ENCODE data around the gene FTCDNL1. TPM values are rescaled to one million over a fixed set of nuclear protein-coding genes. Genes with fewer than 3 reads are reported as not detected.

Gene FTCDNL1
- total RNA-seq, 2 donors from 2014 or later, result 1.3 to 2.4 TPM

GRCh38 chr2:199751492-199752120 lies 99.4 kb downstream of the FTCDNL1 start:
- H3K4me3 Mint-ChIP-seq, result no peak overlapping the region
- no peak overlapping the region for H3K27ac Mint-ChIP-seq
- no peaks in the 10 kb centered on the region for H3K36me3 Mint-ChIP-seq (ENCODE audit: low read depth)
- no peak for ATAC-seq (replicated peaks)
- peaks cover 6% of the 10 kb centered on the region for H3K27me3 Mint-ChIP-seq
- peaks cover 5% of the 10 kb centered on the region for H3K9me3 Mint-ChIP-seq
- no peaks in the 10 kb centered on the region for H3K4me1 Mint-ChIP-seq

DNA sequence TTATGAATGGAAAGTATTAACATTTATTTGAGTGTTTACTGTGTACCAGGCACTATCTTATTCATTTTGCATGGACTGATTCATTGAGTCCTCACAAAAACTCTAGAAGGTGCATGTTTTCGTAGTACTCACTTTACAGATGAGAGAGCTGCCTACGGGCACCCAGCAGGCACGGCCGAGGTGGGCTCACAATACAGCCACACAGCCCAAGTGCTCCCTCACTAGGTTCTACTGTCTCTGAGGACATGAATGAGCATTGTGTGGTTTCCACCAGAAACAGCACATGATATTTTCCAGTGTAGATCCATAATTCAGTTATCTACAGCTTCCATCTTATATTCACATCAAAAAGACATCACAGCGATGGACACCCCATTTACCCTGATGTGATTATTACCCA lies 101.4 kb downstream of the FTCDNL1 start:
- no peak overlapping the region for H3K27ac Mint-ChIP-seq
- no peak overlapping the region for H3K4me3 Mint-ChIP-seq
- H3K9me3 Mint-ChIP-seq, result peaks cover 5% of the 10 kb centered on the region
- H3K4me1 Mint-ChIP-seq, result no peaks in the 10 kb centered on the region
- H3K36me3 Mint-ChIP-seq (ENCODE audit: low read depth), result no peaks in the 10 kb centered on the region
- H3K27me3 Mint-ChIP-seq, result peaks cover 4% of the 10 kb centered on the region
- ATAC-seq (replicated peaks), result no peak

DNA sequence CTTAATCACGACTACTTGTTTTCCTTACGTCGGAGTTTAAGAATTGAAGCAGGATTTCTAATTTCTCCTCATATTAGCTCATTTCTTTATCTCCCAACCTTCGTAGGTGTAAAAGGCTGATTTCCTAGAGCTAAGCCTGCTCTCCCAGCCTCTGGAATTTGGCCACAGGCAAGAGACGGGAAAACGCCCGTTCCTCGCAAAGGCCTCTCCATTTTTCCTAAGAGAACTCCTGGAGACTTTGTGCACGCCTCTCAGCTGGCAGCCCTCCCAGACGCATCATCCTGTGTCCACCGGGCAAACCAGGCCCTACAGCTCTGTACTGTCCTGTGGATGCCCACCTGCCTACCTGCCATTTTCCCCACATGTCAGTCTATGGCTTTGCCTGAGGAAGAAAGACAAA lies 106.3 kb downstream of the FTCDNL1 start:
- H3K4me1 Mint-ChIP-seq, result no peaks in the 10 kb centered on the region
- H3K4me3 Mint-ChIP-seq, result no peak overlapping the region

GRCh38 chr2:199744260-199744659 lies 106.7 kb downstream of the FTCDNL1 start:
- H3K27me3 Mint-ChIP-seq, result peaks cover 10% of the 10 kb centered on the region
- H3K9me3 Mint-ChIP-seq, result no peaks in the 10 kb centered on the region
- H3K4me3 Mint-ChIP-seq, result no peak overlapping the region
- no peaks in the 10 kb centered on the region for H3K4me1 Mint-ChIP-seq
- no peak overlapping the region for H3K27ac Mint-ChIP-seq
- no peak for ATAC-seq (replicated peaks)
- H3K36me3 Mint-ChIP-seq (ENCODE audit: low read depth), result no peaks in the 10 kb centered on the region

More for the DNA sequence above, 106.3 kb downstream of the FTCDNL1 start:
- Mint-ChIP-seq H3K27me3 (peaks cover 9% of the 10 kb centered on the region), H3K9me3 (no peaks in the 10 kb centered on the region), H3K27ac (no peak overlapping the region), H3K36me3 (ENCODE audit: low read depth) (no peaks in the 10 kb centered on the region)
- no peak for ATAC-seq (replicated peaks)

GRCh38 chr2:199743415-199744120 lies 107.4 kb downstream of the FTCDNL1 start:
- Mint-ChIP-seq H3K27ac (no peak overlapping the region), H3K4me3 (no peak overlapping the region), H3K9me3 (no peaks in the 10 kb centered on the region), H3K36me3 (ENCODE audit: low read depth) (no peaks in the 10 kb centered on the region), H3K4me1 (no peaks in the 10 kb centered on the region), H3K27me3 (peaks cover 13% of the 10 kb centered on the region)
- ATAC-seq (replicated peaks), result no peak

GRCh38 chr2:199742884-199743283 lies 108.1 kb downstream of the FTCDNL1 start:
- no peaks in the 10 kb centered on the region for H3K4me1 Mint-ChIP-seq
- no peak for ATAC-seq (replicated peaks)
- H3K27me3 Mint-ChIP-seq, result peaks cover 17% of the 10 kb centered on the region
- H3K4me3 Mint-ChIP-seq, result no peak overlapping the region
- no peaks in the 10 kb centered on the region for H3K36me3 Mint-ChIP-seq (ENCODE audit: low read depth)
- no peaks in the 10 kb centered on the region for H3K9me3 Mint-ChIP-seq
- H3K27ac Mint-ChIP-seq, result no peak overlapping the region

- no peaks in the 10 kb centered on the region for H3K36me3 Mint-ChIP-seq (ENCODE audit: low read depth)
- no peaks in the 10 kb centered on the region for H3K9me3 Mint-ChIP-seq
- H3K4me3 Mint-ChIP-seq, result no peak overlapping the region
- no peak for ATAC-seq (replicated peaks)
- no peak overlapping the region for H3K27ac Mint-ChIP-seq
- H3K4me1 Mint-ChIP-seq, result no peaks in the 10 kb centered on the region
- H3K27me3 Mint-ChIP-seq, result peaks cover 17% of the 10 kb centered on the region
These were observed 110.9 kb downstream of the FTCDNL1 start for GRCh38 chr2:199740111-199740428.

- Mint-ChIP-seq H3K9me3 (no peaks in the 10 kb centered on the region), H3K4me3 (no peak overlapping the region), H3K27me3 (peaks cover 17% of the 10 kb centered on the region), H3K36me3 (ENCODE audit: low read depth) (no peaks in the 10 kb centered on the region), H3K4me1 (no peaks in the 10 kb centered on the region), H3K27ac (no peak overlapping the region)
- ATAC-seq (replicated peaks), result no peak
These were observed 111.4 kb downstream of the FTCDNL1 start for GRCh38 chr2:199739413-199740110.

- Mint-ChIP-seq H3K9me3 (no peaks in the 10 kb centered on the region), H3K27ac (no peak overlapping the region), H3K36me3 (ENCODE audit: low read depth) (no peaks in the 10 kb centered on the region), H3K4me3 (no peak overlapping the region), H3K4me1 (no peaks in the 10 kb centered on the region), H3K27me3 (peaks cover 17% of the 10 kb centered on the region)
- no peak for ATAC-seq (replicated peaks)
These were observed 112.1 kb downstream of the FTCDNL1 start for GRCh38 chr2:199738727-199739412.

DNA sequence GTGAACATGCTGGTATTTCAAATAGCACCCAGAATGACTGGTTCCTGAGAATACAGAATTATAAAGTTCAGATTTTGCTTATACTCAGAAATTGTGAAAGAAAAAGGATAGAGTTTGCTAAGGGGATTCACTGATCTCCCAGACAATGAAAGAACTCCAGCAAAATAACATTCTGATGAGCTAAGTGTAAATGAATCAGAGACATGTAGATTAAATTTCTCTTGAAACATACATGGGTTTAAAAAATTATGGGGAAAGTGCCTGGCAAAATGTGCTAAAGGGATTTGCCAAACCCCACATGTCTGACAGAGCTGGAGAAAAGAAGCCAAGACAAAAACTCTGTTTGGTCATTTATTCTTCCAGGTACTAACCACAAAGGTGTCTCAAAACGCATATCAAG lies 116.3 kb downstream of the FTCDNL1 start:
- Mint-ChIP-seq H3K4me1 (no peaks in the 10 kb centered on the region), H3K27ac (no peak overlapping the region), H3K9me3 (no peaks in the 10 kb centered on the region), H3K27me3 (peaks cover 17% of the 10 kb centered on the region), H3K36me3 (ENCODE audit: low read depth) (no peaks in the 10 kb centered on the region), H3K4me3 (no peak overlapping the region)
- ATAC-seq (replicated peaks), result no peak

DNA sequence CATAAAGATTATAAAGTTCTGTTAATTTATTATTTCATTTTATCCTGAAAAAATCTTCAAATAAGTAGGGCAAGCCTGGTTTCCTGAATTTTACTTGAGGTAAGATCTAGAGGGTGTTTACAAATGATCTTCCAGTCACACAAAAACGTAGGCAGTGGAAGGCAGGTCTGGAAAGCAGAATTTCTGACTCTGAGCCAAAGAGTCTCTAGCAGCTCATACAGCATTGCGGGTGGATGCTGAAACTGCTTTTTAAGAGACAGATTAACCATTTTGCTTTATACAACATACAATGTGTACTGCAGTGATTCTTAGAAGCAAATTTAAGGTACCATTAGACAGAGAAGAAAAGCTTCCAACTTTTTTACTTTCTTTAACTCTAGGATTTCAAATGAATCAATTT lies 117.0 kb downstream of the FTCDNL1 start:
- Mint-ChIP-seq H3K27me3 (peaks cover 22% of the 10 kb centered on the region), H3K9me3 (no peaks in the 10 kb centered on the region), H3K36me3 (ENCODE audit: low read depth) (no peaks in the 10 kb centered on the region), H3K27ac (no peak overlapping the region), H3K4me3 (no peak overlapping the region), H3K4me1 (no peaks in the 10 kb centered on the region)
- ATAC-seq (replicated peaks), result no peak

DNA sequence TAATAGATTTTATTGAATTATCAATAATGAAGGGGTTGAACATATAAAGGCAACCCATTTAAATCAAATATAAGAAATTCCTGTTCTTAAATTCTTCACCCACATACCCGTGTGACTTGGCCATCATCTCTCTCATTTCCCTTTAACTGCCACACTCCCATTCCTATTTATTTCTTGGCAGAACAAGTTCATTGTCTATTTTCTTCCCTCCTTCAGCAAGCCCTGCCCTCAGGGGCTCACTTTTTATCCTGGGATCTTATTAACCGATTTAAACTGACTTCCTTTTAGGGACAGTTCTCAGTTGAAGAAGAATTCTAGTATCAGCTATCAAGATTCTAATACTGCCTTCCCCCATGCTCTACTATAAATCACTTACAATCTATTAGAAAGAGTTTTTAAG lies 123.2 kb downstream of the FTCDNL1 start:
- Mint-ChIP-seq H3K4me3 (no peak overlapping the region), H3K4me1 (no peaks in the 10 kb centered on the region), H3K27ac (no peak overlapping the region), H3K9me3 (no peaks in the 10 kb centered on the region), H3K36me3 (ENCODE audit: low read depth) (no peaks in the 10 kb centered on the region), H3K27me3 (peaks cover 25% of the 10 kb centered on the region)
- no peak for ATAC-seq (replicated peaks)

- no peak for ATAC-seq (replicated peaks)
- Mint-ChIP-seq H3K4me3 (no peak overlapping the region), H3K27me3 (peaks cover 25% of the 10 kb centered on the region), H3K36me3 (ENCODE audit: low read depth) (no peaks in the 10 kb centered on the region), H3K4me1 (no peaks in the 10 kb centered on the region), H3K27ac (no peak overlapping the region), H3K9me3 (no peaks in the 10 kb centered on the region)
These were observed 123.7 kb downstream of the FTCDNL1 start for GRCh38 chr2:199727306-199727705.

- no peaks in the 10 kb centered on the region for H3K9me3 Mint-ChIP-seq
- ATAC-seq (replicated peaks), result no peak
- no peak overlapping the region for H3K27ac Mint-ChIP-seq
- no peaks in the 10 kb centered on the region for H3K4me1 Mint-ChIP-seq
- H3K4me3 Mint-ChIP-seq, result no peak overlapping the region
- H3K36me3 Mint-ChIP-seq (ENCODE audit: low read depth), result no peaks in the 10 kb centered on the region
- peaks cover 2% of the 10 kb centered on the region for H3K27me3 Mint-ChIP-seq
These were observed 132.9 kb downstream of the FTCDNL1 start for GRCh38 chr2:199718074-199718473.

GRCh38 chr2:199717587-199717907 lies 133.4 kb downstream of the FTCDNL1 start:
- H3K27ac Mint-ChIP-seq, result no peak overlapping the region
- H3K27me3 Mint-ChIP-seq, result peaks cover 2% of the 10 kb centered on the region
- H3K4me1 Mint-ChIP-seq, result no peaks in the 10 kb centered on the region
- H3K36me3 Mint-ChIP-seq (ENCODE audit: low read depth), result no peaks in the 10 kb centered on the region
- no peak overlapping the region for H3K4me3 Mint-ChIP-seq
- ATAC-seq (replicated peaks), result no peak
- no peaks in the 10 kb centered on the region for H3K9me3 Mint-ChIP-seq
